HCT116 (cell line): Measurements from ENCODE around the gene CTAGE1. TPM values are rescaled to one million over a fixed set of nuclear protein-coding genes. Genes with fewer than 3 reads are reported as not detected.

ENCODE experiments used
- ATAC-seq: fragments of 200-7000 bp; cut with Tn5 transposase; 2 replicates; pipeline ENCODE4 v1.9.1; 2020; ENCODE audit warnings: mild to moderate bottlenecking, moderate library complexity
- BruUV-seq: library from RNA; stranded (reverse); fragments of 400-500 nt; replicated peaks from 2 replicates; lab custom pipeline; 2021; lab: Mats Ljungman, UMichigan
- CTCF ChIA-PET: fragments of 300-600 bp; sonication (Branson Sonifier 250); formaldehyde crosslinking; loops from one replicate; lab custom pipeline; 2021; ENCODE audit warnings: antibody characterized with exemption; lab: Charles Lee
- POLR2A ChIA-PET: fragments of 300-600, 350-600 bp; sonication (Branson Sonifier 250); formaldehyde crosslinking; loops from one replicate; lab custom pipeline; 2021; ENCODE audit warnings: antibody characterized with exemption; lab: Charles Lee
- RAD21 ChIA-PET, 2 experiments: fragments of 300-600 bp; sonication (Branson Sonifier 250); formaldehyde crosslinking; loops; one replicate each; lab custom pipeline; 2023; ENCODE audit warnings: low total read pairs in 2 of 2; ENCODE audit not compliant: uncharacterized antibody in 2 of 2, unreplicated experiment in 2 of 2, low non-redundant PET in 1 of 2; lab: Charles Lee
- DNase-seq: peaks from one replicate; pipeline ENCODE4 v3.0.0-alpha.2; 2010; ENCODE audit warnings: low read depth, low spot score
- H2AFZ ChIP-seq: fragments of 200-600 bp; shearing (Covaris generic), sonication (generic); 2 replicates; pipeline ENCODE4 v1.6.1; 2017; ENCODE audit warnings: low read depth, mixed run types, mixed read lengths, antibody characterized with exemption, low read length; ENCODE audit not compliant: poor library complexity, severe bottlenecking
- H3K27ac ChIP-seq: 2 replicates; pipeline ENCODE4 v1.5.1; 2012; ENCODE audit warnings: low read depth, low read length
- H3K27me3 ChIP-seq: fragments of 200-600 bp; sonication (generic); 2 replicates; pipeline ENCODE4 v1.6.1; 2016; ENCODE audit warnings: mixed run types, low read length, mixed read lengths; ENCODE audit not compliant: insufficient read depth
- H3K36me3 ChIP-seq, 2 experiments: fragments of 200-500 bp in 1 of 2; fragments of 200-600 bp in 1 of 2; sonication (Bioruptor generic) in 1 of 2; sonication (generic) in 1 of 2; 2 replicates each; pipeline versions ENCODE4 v1.5.1 to v1.6.1; 2014 to 2016; ENCODE audit warnings: low read length in 2 of 2, inconsistent platforms in 1 of 2, mixed read lengths in 1 of 2, mixed run types in 1 of 2; ENCODE audit not compliant: insufficient read depth in 2 of 2, control insufficient read depth in 1 of 2
- H3K4me1 ChIP-seq, 2 experiments: fragments of 200-600 bp in 1 of 2; sonication (generic) in 1 of 2; 2 replicates each; pipeline versions ENCODE4 v1.5.1 to v1.6.1; 2012 to 2017; ENCODE audit warnings: low read length in 2 of 2, inconsistent platforms in 1 of 2, mild to moderate bottlenecking in 1 of 2, mixed read lengths in 1 of 2, mixed run types in 1 of 2, moderate library complexity in 1 of 2; ENCODE audit not compliant: insufficient read depth in 2 of 2, control insufficient read depth in 1 of 2
- H3K4me2 ChIP-seq: fragments of 200-600 bp; sonication (generic); 2 replicates; pipeline ENCODE4 v1.6.1; 2017; ENCODE audit warnings: mixed run types, low read length, mixed read lengths
- H3K4me3 ChIP-seq, 2 experiments: fragments of 200-600 bp in 1 of 2; sonication (generic) in 1 of 2; replicated peaks in 1 of 2; 2 replicates each; pipeline ENCODE4 v1.5.1; 2011 to 2016; ENCODE audit warnings: low read length in 2 of 2, control low read depth in 1 of 2, low read depth in 1 of 2, mild to moderate bottlenecking in 1 of 2, mixed read lengths in 1 of 2, mixed run types in 1 of 2
- H3K79me2 ChIP-seq: fragments of 200-600 bp; sonication (generic); 2 replicates; pipeline ENCODE4 v1.6.1; 2017; ENCODE audit warnings: mild to moderate bottlenecking, mixed run types, low read length, moderate library complexity, mixed read lengths; ENCODE audit not compliant: insufficient read depth
- H3K9ac ChIP-seq: fragments of 200-600 bp; sonication (generic); 2 replicates; pipeline ENCODE4 v1.6.1; 2016; ENCODE audit warnings: low read length, mixed read lengths
- H3K9me2 ChIP-seq: fragments of 200-600 bp; sonication (generic), shearing (Covaris generic); 2 replicates; pipeline ENCODE4 v1.6.1; 2017; ENCODE audit warnings: mixed run types, mild to moderate bottlenecking, moderate library complexity; ENCODE audit not compliant: insufficient read depth
- H3K9me3 ChIP-seq, 2 experiments: fragments of 200-500 bp in 1 of 2; fragments of 200-600 bp in 1 of 2; sonication (Bioruptor generic) in 1 of 2; sonication (generic) in 1 of 2; 2 replicates each; pipeline ENCODE4 v1.6.1; 2014 to 2017; ENCODE audit warnings: low read length in 2 of 2, mixed read lengths in 2 of 2, inconsistent platforms in 1 of 2, low read depth in 1 of 2, mild to moderate bottlenecking in 1 of 2, mixed run types in 1 of 2, moderate library complexity in 1 of 2; ENCODE audit not compliant: control insufficient read depth in 1 of 2, insufficient read depth in 1 of 2
- H4K20me1 ChIP-seq: fragments of 200-600 bp; sonication (generic), shearing (Covaris generic); 2 replicates; pipeline ENCODE4 v1.6.1; 2017; ENCODE audit warnings: mixed run types, mild to moderate bottlenecking, moderate library complexity; ENCODE audit not compliant: insufficient read depth
- CBX3 ChIP-seq: IDR thresholded peaks from 2 replicates; pipeline ENCODE4 v1.6.1; 2012; ENCODE audit warnings: low read depth
- CEBPB ChIP-seq: IDR thresholded peaks from 2 replicates; pipeline ENCODE4 v1.6.1; 2012; ENCODE audit warnings: low read depth
- EGR1 ChIP-seq: IDR thresholded peaks from 2 replicates; pipeline ENCODE4 v1.6.1; 2012; ENCODE audit warnings: low read depth
- ELF1 ChIP-seq: IDR thresholded peaks from 2 replicates; pipeline ENCODE4 v1.6.1; 2012; ENCODE audit warnings: low read depth, borderline replicate concordance
- EZH2 ChIP-seq: fragments of 200-600 bp; sonication (generic); IDR thresholded peaks from 2 replicates; pipeline ENCODE4 v1.6.1; 2017; ENCODE audit warnings: antibody characterized with exemption, mixed run types
- JUND ChIP-seq: IDR thresholded peaks from 2 replicates; pipeline ENCODE4 v1.6.1; 2012
- POLR2A ChIP-seq: IDR thresholded peaks from 2 replicates; pipeline ENCODE4 v1.7.0; 2011; ENCODE audit warnings: borderline replicate concordance; ENCODE audit not compliant: insufficient read depth, insufficient read length; ENCODE audit errors: extremely low read depth
- POLR2AphosphoS5 ChIP-seq: IDR thresholded peaks from 2 replicates; pipeline ENCODE4 v1.6.1; 2011; ENCODE audit warnings: mild to moderate bottlenecking, low read depth, low read length, moderate library complexity
- RAD21 ChIP-seq: IDR thresholded peaks from 2 replicates; pipeline ENCODE4 v1.6.1; 2012; ENCODE audit warnings: low read depth, mild to moderate bottlenecking
- SIN3A ChIP-seq: IDR thresholded peaks from 2 replicates; pipeline ENCODE4 v1.6.1; 2012; ENCODE audit warnings: low read depth
- SP1 ChIP-seq: IDR thresholded peaks from 2 replicates; pipeline ENCODE4 v1.6.1; 2012; ENCODE audit warnings: low read depth
- SRF ChIP-seq: IDR thresholded peaks from 2 replicates; pipeline ENCODE4 v1.6.1; 2012; ENCODE audit warnings: low read depth
- TCF7L2 ChIP-seq: IDR thresholded peaks from 2 replicates; pipeline ENCODE4 v1.7.0; 2011; ENCODE audit warnings: borderline replicate concordance, inconsistent platforms; ENCODE audit not compliant: insufficient read depth, insufficient read length; ENCODE audit errors: extremely low read depth
- YY1 ChIP-seq: IDR thresholded peaks from 2 replicates; pipeline ENCODE4 v1.6.1; 2011; ENCODE audit warnings: low read length, low read depth, moderate library complexity, mild to moderate bottlenecking; ENCODE audit not compliant: insufficient replicate concordance; ENCODE audit errors: extremely low read depth
- ZNF274 ChIP-seq: fragments of 200-500 bp; sonication (Bioruptor generic); IDR thresholded peaks from 2 replicates; pipeline ENCODE4 v1.6.1; 2014; ENCODE audit warnings: mild to moderate bottlenecking, low read depth, low read length, inconsistent platforms
- intact Hi-C: fragments of 100-400 bp; cut with micrococcal nuclease; formaldehyde crosslinking; loops from 2 replicates; pipeline ENCODE4 v1.10.0; 2022
- total RNA-seq: library from RNA; stranded (reverse); gene quantifications from one replicate; pipeline ENCODE4 v1.2.1, GENCODE V29; 2021; ENCODE audit not compliant: unreplicated experiment
- TF ChIP-seq, protein P1 (sequence below): IDR thresholded peaks from 2 replicates; pipeline ENCODE4 v1.6.1; 2012
- TF ChIP-seq, protein P2 (sequence below): IDR thresholded peaks from 2 replicates; pipeline ENCODE4 v1.6.1; 2012
- TF ChIP-seq, protein P3 (sequence below): IDR thresholded peaks from 2 replicates; pipeline ENCODE4 v1.6.1; 2011; ENCODE audit warnings: mild to moderate bottlenecking, low read length, moderate library complexity; ENCODE audit not compliant: insufficient replicate concordance; ENCODE audit errors: extremely low read depth
- TF ChIP-seq, protein P4 (sequence below), 3 experiments: fragments of 200-600 bp in 1 of 3; sonication (generic) in 1 of 3; IDR thresholded peaks in 2 of 3; conservative IDR thresholded peaks in 1 of 3; 2 replicates each; pipeline ENCODE4 v1.5.1; 2012 to 2017; ENCODE audit warnings: low read depth in 2 of 3, low read length in 2 of 3, antibody characterized with exemption in 1 of 3, borderline replicate concordance in 1 of 3, control low read depth in 1 of 3, mild to moderate bottlenecking in 1 of 3, mixed read lengths in 1 of 3, mixed run types in 1 of 3, moderate library complexity in 1 of 3; ENCODE audit not compliant: insufficient read depth in 1 of 3
- TF ChIP-seq, protein P5 (sequence below): IDR thresholded peaks from 2 replicates; pipeline ENCODE4 v1.6.1; 2012; ENCODE audit warnings: low read depth

The CTAGE1 gene
- total RNA-seq, 1 experiment from 2014 or later, result not detected

DNA sequence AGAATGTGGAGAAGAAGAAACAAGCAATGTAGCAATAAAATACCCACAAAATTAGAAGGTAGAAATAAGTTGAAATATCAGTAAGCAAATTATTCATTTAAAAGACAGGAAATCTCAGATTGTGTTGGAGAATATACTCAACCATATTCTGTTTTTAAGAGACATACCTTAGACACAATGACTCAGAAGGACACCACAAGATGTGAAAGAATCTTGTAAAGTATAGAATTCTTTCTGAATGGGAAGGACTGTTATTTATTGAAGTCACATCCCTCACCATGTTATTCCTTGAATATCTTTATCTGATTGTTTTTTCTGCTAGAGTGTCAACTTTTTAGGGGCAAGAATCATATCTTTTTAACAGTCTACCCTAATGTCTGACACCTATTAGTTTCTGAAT is 50.4 kb downstream of the CTAGE1 start:
- Histone ChIP-seq H3K27ac (no peak overlapping the region), H4K20me1 (no peaks in the 10 kb centered on the region), H3K4me2 (no peak overlapping the region), H3K9me3 (no peaks in the 10 kb centered on the region), H3K9ac (no peak overlapping the region), H3K4me1 (no peaks in the 10 kb centered on the region), H2AFZ (no peak overlapping the region), H3K27me3 (peaks cover 4% of the 10 kb centered on the region; the same call in 1 of the 2 replicates), H3K79me2 (no peaks in the 10 kb centered on the region), H3K9me2 (no peaks in the 10 kb centered on the region), H3K4me3 (no peak overlapping the region), H3K36me3 (no peaks in the 10 kb centered on the region)
- TF ChIP-seq, protein P1, sequence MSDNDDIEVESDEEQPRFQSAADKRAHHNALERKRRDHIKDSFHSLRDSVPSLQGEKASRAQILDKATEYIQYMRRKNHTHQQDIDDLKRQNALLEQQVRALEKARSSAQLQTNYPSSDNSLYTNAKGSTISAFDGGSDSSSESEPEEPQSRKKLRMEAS, result no peak
- TF ChIP-seq SIN3A (no peak), POLR2AphosphoS5 (no peak), RAD21 (no peak), ZNF274 (no peak), EZH2 (no peak), POLR2A (no peak), SP1 (no peak), TCF7L2 (no peak), YY1 (no peak), CBX3 (no peak), JUND (no peak), ELF1 (no peak), SRF (no peak), CEBPB (no peak), EGR1 (no peak)
- TF ChIP-seq, protein P2, sequence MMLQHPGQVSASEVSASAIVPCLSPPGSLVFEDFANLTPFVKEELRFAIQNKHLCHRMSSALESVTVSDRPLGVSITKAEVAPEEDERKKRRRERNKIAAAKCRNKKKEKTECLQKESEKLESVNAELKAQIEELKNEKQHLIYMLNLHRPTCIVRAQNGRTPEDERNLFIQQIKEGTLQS, result no peak
- TF ChIP-seq, protein P3, sequence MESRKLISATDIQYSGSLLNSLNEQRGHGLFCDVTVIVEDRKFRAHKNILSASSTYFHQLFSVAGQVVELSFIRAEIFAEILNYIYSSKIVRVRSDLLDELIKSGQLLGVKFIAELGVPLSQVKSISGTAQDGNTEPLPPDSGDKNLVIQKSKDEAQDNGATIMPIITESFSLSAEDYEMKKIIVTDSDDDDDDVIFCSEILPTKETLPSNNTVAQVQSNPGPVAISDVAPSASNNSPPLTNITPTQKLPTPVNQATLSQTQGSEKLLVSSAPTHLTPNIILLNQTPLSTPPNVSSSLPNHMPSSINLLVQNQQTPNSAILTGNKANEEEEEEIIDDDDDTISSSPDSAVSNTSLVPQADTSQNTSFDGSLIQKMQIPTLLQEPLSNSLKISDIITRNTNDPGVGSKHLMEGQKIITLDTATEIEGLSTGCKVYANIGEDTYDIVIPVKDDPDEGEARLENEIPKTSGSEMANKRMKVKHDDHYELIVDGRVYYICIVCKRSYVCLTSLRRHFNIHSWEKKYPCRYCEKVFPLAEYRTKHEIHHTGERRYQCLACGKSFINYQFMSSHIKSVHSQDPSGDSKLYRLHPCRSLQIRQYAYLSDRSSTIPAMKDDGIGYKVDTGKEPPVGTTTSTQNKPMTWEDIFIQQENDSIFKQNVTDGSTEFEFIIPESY, result no peak
- TF ChIP-seq, protein P4, sequence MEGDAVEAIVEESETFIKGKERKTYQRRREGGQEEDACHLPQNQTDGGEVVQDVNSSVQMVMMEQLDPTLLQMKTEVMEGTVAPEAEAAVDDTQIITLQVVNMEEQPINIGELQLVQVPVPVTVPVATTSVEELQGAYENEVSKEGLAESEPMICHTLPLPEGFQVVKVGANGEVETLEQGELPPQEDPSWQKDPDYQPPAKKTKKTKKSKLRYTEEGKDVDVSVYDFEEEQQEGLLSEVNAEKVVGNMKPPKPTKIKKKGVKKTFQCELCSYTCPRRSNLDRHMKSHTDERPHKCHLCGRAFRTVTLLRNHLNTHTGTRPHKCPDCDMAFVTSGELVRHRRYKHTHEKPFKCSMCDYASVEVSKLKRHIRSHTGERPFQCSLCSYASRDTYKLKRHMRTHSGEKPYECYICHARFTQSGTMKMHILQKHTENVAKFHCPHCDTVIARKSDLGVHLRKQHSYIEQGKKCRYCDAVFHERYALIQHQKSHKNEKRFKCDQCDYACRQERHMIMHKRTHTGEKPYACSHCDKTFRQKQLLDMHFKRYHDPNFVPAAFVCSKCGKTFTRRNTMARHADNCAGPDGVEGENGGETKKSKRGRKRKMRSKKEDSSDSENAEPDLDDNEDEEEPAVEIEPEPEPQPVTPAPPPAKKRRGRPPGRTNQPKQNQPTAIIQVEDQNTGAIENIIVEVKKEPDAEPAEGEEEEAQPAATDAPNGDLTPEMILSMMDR (IDR thresholded peaks at IDR 0.05 in 2 of 3, conservative IDR thresholded peaks at IDR 0.05 in 1 of 3; ENCODE audit: borderline replicate concordance in 1 of 3, insufficient read depth in 1 of 3, low read depth in 2 of 3, low read length in 2 of 3), result no peak
- TF ChIP-seq, protein P5, sequence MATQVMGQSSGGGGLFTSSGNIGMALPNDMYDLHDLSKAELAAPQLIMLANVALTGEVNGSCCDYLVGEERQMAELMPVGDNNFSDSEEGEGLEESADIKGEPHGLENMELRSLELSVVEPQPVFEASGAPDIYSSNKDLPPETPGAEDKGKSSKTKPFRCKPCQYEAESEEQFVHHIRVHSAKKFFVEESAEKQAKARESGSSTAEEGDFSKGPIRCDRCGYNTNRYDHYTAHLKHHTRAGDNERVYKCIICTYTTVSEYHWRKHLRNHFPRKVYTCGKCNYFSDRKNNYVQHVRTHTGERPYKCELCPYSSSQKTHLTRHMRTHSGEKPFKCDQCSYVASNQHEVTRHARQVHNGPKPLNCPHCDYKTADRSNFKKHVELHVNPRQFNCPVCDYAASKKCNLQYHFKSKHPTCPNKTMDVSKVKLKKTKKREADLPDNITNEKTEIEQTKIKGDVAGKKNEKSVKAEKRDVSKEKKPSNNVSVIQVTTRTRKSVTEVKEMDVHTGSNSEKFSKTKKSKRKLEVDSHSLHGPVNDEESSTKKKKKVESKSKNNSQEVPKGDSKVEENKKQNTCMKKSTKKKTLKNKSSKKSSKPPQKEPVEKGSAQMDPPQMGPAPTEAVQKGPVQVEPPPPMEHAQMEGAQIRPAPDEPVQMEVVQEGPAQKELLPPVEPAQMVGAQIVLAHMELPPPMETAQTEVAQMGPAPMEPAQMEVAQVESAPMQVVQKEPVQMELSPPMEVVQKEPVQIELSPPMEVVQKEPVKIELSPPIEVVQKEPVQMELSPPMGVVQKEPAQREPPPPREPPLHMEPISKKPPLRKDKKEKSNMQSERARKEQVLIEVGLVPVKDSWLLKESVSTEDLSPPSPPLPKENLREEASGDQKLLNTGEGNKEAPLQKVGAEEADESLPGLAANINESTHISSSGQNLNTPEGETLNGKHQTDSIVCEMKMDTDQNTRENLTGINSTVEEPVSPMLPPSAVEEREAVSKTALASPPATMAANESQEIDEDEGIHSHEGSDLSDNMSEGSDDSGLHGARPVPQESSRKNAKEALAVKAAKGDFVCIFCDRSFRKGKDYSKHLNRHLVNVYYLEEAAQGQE, result no peak
- ATAC-seq (no peak), DNase-seq (no peak)
- BruUV-seq, result no TSS peak
- ChIA-PET RAD21 (no interaction called here), POLR2A (no interaction called here), CTCF (no interaction called here)
- intact Hi-C loops, result loop anchor here (10.0 kb wide), 1 partner anchor 143 kb away; no protein-coding TSS in a partner anchor
